HCEC 1CT (cell line): ENCODE results near the gene ELAC2.

ENCODE experiments used
- DNase-seq: peaks from one replicate; pipeline ENCODE4 v3.0.0-alpha.2; 2017

The ELAC2 gene

DNA sequence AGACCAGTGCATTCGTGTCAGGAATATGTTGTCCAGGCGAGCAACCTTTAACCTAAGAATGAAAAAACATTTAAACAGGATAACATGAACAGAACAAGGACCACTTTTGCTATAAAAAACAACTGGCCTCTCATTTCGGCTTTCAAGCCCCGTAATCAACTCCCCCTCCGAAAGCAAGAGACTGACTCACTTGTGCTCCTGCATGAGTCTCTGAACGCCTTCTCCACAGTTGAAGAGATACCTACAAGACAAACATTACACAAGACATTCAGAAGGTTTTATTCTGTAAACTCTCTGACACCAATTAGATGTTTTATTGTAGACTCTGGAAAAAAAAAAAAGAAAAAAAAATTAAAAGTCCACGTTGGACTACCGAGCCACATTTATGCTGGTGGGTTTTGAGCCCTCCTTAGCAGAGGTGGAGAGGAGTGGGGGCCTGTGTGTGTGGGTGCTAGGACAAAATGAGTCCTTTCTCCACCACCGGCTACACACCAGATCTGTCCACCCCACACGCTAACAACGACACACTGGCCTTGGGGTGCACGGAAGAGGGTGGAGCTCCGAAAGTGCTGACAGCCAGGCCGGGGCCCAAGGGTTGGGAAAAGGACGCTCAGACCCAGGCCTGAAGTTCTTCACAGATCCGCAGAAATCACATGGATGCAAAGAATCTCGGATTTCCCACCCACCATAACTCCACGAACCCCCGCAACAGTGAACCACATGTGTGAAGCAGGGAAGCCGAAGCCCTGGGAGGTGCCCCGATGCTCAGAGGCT is 759 bp downstream of the ELAC2 start:
- DNase-seq, result peak; percentile 45

DNA sequence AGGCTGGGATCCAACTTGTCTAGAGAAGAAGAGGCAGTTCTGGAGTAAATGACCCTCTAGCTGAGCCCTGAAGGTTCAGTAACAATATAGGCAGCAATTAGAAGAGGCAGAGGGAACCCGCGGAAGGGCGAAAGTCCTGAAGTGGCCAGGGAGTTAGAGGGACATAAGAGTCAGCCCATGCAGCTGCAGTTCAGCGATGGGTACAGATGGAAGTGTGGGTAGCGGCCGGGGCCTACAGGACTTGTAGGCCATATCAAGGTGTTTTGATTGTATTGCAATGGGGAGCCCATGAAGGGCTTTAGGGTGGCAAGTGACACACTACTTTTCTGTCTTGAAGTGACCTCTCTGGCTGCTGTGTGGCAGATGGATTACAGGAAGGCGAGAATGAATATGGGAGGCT is 3.0 kb downstream of the ELAC2 start:
- no peak for DNase-seq

DNA sequence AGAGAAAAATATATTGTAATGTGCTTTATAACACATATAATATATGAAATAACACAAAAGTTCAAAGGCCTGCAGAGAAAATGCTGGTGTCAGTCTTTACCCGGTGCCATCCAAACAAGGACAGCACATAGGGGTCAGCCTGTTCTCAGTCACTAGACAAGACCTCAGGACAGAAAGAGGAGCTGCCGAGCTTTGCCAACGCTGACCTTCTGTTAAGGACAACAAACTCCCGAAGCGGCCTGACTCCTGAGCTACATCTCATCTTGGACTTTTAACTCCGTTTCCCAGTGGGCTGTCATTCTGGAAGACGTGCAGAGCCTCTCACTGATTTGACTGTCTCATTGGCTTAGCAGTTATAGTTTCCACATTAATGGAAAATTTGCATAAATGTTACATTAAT is 6.9 kb downstream of the ELAC2 start:
- DNase-seq, result no peak

DNA sequence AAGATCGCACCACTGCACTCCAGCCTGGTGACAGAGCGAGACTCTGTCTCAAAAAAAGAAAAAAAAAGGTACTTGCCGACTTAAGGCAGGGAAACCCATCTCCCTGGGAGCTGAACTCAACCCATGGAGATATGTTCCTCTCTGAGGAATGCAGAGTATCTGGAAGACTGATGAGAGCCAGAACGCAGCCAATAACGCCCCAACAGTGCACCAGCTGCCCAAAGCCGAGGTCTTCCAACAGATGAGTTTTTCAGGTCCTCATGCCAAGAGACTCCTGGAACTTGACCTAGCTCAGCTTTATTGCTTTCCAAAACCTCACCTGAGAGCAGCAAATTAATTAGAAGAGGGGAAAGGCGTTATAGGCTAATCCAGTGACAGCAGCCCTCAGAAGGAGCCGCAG is 9.4 kb downstream of the ELAC2 start:
- no peak for DNase-seq

DNA sequence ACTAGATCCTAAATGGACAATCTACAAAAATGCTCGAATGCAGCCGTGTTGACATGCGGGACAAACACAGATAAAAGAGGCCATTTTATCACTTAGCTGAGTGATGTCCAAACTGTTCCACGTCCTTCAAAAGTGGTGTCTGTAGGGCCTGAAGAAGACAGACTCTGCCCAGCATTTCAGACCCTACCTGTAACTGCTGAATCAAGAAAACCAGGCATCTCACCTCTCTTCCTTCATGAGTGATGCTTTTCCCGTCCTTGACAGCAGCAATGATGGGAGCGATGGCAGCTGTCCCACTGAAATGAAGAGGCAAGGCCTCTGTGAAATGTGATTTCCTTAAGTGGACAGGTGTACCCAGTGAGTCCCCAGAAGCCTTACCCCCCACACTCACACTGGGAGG is 12.3 kb downstream of the ELAC2 start:
- DNase-seq, result no peak

DNA sequence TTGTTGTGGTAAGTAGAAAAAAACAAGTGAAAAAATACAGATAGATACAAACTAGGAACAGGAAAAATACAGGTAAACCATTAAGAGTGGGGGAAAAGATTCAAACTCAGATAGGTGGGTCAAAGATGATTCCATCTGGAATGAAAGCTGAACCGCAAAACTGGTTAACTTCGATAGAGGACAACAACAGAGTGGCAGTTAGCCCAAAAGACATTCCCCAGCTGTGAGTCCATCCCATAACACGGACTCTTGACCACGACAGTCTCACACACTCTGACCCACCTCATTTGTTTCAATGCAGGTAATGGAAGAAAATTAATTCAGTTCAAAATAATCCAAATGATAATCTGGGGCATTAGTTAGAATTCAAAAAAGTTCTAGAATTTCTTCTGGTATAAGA is 13.5 kb downstream of the ELAC2 start:
- no peak for DNase-seq

DNA sequence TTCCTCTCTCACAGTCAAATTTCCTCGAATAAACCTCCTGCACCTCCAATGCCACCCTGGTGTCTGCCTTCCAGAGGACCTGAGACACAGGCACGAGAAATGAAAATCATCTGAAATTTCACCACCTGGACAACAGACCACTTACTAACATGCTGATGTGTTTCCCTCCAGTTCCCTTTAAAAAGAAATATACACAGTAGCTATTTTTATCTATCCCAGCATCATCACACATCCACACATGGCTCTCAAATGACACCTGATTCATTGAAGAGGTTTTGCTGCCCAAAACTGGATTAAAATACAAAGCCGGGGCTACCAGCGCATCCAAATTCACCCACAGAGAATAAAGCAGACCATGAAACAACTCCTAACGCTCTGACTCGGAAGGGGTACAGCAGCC is 13.9 kb downstream of the ELAC2 start:
- DNase-seq, result no peak

DNA sequence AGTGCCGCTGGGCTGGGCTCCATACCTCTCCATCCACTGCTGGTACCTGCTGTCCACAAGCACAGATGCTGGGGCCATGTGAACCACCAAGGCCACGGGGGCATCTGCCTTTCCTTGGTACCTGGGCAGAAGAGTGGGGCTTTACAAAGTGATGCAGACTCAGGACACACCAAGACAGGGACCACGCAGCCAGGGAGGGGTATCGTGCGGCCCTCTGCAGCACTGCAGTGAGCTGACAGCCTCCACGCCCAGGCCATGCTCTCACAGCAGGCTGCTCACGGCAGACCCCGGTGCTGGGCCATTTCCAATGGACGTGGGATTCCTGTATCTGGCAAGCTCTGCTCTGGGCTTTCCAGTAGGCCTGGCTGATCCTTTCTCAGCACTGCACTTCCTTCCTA is 14.4 kb downstream of the ELAC2 start:
- no peak for DNase-seq

DNA sequence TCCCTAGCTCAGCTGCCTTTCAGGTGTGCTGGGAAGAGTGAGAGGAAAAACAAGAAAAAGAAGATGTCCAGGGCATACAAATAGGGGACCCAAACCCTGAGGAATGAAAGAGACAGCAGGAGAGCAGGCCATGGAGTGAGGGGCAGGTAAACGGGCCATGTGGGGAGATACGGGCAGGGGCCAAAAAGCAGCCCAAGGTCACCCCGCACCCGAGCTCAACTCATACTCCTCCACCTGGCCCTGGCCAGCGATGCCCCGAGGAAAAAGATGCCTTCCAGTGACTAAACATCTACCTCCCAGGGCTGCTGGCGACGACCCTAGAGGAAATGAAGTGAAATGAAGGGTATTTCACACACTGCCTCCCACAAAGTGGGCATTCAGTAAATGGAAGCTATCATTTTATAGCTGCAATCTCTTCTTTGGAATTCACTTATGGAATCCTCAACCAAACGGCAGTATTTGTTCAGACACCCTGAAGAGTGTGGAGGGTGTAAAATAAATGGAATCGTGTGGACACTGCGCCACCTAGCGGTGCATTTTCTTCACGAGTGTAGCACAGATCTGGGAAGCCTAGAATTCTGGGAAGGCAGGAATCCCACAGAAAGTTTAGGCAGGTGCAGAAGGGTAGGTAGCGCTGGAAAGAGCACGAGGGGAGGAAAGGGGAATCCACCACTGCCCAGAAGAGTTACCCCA is 14.9 kb downstream of the ELAC2 start:
- DNase-seq, result peak; percentile 55

DNA sequence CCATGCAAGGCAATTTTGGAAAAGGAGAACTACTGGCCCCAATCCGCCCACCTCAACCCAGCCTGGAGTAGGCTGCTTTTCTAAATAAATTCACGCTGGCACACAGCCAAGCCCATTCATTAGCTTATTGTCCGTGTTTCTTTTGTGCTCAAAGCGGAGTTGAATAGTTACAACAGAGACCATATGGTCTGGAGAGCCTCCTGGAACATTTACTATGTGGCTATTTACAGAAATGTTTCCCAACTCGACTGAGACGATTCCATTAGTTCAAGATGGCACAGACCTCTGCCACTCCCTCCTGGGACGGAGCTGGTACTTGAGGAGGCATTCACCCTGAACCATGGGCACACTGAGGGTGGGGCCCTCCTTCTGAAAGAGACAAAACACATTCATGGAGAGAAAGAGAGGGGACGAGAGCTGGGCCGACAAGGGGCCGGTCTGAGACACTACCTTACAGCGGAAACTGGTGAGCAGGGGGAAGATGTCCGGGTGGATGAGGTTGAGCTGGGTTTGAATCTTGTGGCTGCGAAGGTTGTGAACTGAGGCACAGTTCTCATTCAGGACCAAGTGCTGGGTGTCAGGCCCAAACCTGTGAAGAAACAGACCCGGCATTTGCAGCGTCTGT is 15.7 kb downstream of the ELAC2 start:
- DNase-seq, result no peak

DNA sequence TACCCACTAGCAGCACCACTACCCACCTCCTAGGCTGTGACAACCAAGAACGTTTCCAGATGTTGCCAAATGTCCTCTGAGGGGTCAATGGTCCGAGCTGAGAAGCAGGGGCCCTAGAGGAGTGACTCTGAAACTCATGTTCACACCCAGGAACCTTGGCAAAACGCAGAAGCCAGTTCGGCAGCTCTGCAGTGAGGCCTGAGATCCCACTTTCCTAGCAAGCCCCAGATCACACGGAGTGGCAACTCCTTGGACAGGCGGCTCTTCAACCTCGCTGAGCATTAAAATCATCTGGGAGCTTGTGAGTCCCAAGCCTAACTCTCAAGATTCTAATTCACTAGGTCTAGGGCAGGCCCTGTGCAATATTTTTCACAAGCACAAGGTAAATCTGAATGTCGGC is 17.3 kb downstream of the ELAC2 start:
- no peak for DNase-seq

DNA sequence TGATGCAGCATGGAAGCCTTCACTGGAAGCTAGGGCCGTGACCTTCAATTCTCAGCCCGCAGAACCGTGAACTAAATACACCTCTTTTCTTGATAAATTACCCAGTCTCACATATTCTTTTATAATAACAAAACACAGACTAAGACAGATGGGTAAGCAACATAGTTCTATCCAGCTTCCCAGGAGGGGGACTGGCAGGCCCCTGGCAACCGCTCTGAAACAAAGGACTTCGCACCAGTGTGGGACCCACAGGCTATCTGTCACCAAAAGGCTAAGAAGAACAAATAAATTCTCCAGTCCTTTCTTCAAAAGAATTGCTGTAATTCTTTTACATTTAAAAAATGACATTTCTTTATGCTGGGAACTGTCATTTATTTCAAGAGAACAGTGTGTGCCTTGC is 19.0 kb downstream of the ELAC2 start:
- no peak for DNase-seq

DNA sequence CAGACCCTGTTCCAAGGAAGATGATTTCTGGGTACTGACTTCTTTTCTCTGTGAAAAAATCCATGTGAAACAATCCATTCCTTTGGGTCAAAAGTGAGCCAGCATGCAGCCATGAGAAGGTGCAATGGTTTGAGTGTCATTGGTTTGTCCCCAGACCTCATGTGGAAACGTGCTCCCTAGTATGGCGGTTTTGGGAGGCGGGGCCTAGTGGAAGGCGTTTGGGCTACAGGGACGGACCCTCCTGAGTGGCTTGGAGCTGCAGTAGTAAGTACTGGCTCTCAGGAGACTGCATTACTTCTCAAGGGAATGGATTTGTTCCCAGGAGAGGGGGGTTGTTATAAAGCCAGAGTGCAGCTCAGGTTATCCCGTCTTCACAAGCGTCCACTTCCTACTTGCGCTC is 19.4 kb downstream of the ELAC2 start:
- DNase-seq, result no peak

DNA sequence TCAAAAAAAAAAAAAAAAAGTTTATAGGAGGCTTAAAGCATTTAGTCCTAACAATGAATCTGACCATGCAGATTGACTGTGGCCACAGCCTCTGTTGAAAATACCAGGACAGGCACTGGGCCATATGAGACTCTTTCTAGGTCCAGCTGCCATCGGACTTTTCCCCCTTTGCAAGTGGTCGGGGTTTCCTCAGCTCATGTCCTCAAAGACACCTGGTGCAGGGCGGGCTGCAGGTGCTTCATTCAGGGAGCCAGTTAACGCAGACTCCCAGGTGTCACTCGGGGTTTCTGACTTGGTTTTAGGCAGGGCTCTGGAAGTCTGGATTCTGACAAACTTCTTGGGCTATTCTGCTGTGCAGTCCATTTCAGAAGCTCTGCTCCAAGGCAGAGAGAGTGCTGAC is 20.9 kb downstream of the ELAC2 start:
- no peak for DNase-seq

DNA sequence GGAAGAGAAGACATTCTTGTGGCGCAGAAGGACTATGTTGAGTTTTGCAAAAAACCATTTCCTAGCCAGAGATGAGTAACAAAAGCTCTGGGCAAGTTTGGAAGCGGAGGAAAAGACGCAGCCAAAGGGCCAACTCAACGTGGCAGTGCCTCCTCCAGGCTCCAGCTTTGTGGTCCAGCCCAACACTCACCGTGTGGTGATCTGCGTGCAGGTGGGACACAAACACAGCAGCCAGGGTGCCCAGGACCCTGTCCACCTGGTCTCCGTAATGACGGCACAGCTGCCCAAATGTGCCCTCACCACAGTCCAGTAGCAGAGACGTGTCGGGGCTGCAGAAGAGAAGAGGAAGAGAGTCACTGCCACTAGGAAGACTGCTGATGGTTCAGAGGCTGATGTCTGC is 21.5 kb downstream of the ELAC2 start:
- no peak for DNase-seq

DNA sequence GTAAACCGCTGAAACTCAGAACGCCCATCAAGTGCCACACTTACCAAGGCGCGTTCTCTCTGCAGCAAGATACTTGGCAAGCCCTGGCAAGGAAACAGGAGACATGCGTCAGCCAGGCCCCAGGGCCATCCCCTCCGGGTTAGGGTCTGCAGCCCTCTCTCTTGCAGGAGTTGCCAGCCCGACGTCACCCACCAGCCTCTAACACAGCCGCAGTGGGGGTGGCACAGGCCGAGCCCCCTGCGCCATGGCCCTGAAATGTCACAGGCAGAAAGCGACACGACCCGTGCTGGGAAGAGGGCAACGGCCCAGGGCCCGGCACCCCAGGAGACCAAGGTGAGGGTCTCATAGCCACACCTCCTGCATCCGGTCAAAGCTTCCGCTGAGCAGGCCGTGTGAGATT is 21.9 kb downstream of the ELAC2 start:
- DNase-seq, result no peak

DNA sequence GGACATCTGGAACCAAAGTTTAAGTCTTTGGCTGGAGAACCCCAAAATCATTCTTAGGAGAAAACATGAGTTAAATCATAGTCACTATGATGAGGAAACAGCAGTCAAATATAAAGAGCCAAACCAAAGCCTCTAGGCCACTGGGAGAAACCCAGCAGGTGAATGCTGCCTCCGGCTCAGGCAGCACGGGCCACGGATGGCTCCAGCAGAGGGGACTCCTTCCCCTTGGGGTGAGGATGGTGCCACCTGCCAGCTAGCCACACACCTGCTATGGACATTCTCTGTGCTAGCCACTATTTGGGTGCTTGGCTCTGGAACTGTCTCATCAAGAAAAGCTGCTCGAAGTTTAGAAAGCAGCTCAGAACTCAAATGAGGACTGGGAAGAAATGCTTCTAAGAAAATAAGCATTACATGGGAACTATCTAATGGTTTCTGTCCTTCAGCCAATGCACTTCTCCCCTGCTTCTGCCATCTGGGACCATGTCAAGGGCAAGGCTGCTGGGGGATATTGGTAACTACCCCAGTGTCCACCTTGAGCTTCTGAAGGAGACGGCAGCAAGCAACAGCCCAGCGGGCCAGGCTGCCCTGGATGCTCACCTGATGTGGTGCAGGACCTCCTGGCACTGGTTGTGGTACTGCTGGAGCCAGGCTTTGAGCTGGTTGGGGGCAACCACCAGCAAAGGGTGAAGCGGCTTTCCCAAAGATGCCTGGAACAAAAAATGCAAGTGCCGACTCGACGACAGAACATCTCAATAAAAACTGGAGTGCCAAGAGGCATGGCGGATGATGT is 22.5 kb downstream of the ELAC2 start:
- no peak for DNase-seq

DNA sequence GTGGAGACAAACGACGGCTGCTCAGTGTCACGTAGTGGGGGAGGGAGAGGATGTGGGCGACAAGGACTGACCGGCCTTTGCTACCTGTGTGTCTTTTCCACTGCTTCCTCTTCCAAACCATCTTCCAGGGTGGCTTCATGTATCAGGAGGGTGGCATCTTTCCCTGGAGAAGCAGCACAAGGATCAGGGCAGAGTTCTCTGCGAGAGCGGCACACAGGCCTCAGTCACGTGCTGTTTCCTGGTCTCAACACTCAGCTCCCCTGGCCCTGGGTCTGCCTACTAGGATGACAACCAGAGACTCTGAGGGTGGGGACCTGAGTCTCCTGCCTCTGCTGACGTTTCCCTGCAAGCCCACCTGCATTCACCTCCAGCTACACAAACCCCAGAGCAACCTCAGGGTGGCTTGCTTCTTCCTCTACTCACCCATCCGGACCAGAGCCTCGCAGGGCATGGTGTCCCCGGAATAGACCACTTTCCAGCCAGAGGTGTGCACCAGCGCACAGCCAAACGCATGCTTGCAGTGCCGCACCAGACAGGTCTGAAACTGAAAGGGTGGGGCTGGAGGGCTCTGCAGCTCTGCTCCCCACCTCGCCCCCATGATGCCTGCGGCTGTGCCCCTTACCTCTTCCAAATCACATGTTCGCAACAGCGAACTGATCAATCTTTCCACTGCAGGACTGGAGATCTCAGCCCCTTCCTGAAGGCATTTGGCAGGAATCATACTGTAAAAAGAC is 23.3 kb downstream of the ELAC2 start:
- no peak for DNase-seq

DNA sequence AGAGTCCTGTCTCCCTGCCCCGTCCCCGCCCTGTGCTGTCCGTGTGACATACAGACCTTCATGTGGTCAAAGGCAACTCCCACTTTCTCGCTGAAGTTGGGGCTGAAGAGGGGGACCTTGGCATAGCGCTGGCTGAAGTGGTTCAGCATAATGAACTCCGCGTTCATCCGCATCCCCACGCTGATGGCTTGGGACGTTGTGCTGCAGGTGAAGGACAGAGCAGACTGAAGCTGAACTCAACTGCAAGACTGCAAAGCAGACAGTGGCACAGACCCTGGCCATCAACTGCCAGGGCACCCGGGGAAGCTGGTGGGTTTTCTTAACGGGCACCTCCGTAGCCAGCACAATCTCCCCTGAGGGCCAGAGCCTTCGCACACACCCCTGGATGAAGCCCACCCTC is 24.2 kb downstream of the ELAC2 start:
- DNase-seq, result no peak

DNA sequence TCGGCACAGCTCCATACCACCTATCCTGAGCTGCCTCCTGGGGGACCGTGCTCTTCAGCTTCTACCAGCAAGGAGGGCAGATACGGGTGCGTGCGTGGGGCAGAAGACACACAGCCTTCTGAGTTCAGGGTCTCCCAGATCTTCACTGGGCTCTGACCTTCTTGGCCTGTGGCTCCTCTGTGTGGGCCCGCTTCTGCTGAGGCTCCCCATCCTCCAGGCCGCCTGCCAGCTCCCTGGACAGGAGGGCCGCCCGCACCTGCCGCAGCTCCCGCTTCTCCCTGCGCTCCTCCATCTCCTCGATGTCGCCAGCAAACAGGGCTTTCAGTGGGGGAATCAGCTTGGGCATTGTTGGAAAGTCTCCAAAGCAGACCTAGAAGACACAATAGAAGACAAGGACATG is 25.2 kb downstream of the ELAC2 start:
- no peak for DNase-seq

DNA sequence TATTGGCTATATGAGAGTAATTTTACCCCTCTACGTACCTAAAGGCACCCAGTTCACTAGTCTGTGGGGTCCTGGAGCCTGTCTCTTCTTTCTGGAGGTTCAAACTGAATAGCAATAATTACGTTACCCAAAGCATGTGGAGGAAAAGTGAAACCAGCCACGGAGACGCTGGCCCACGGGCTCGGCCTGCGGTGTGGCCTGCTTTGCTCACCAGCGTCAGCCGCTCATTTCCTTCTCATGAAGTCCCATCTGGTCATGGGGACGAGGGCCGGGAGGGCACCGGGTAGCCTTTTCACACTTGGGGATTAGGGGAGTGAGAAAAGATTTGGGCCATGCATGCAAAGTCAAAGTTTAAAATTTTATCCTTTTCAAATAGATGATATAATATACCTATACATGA is 26.9 kb downstream of the ELAC2 start:
- no peak for DNase-seq

DNA sequence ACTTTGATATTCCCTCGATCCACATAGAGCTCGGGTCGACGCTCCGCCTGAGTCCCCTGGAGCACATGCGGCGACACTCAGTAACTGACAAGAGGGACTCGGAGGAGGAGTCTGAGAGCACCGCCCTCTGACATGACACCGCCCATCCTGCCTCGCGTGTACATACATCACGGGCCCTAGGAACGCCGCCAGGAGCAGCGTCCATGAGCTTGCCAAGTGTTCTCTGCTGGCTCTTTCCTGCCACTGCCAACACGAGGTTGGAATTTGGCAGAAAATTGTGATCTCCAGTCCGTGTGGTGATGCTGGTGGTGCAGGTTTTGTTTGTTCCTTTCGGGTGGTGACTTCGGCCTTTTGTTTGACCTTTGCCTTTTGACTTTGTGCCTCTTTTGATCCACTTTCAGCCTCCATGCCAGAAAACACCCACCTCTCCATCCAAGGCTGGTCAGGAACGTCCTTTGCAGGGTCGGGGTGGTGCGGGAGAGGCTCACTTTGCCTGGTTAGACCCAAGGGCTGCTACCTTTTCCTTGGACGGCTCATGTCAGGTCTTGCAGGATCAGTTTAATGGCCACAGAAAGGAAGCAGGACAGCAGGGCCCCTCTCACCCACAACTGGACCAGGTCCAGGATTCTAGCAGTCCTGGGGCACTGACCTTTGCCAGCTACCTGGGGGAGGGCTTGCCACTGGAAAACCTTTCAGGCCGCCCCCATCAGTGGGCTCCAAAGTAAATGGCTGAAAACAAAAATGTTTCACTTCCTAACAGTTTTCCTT is 27.6 kb downstream of the ELAC2 start:
- no peak for DNase-seq
